Fibroblast of the aortic adventitia (primary cell): Measurements from ENCODE around the gene SPATA2. TPM values are rescaled to one million over a fixed set of nuclear protein-coding genes. Genes with fewer than 3 reads are reported as not detected.
A peak's percentile ranks its signal among the peaks of the same experiment; 100 is the strongest.
"Not testable (repeated sequence)": the region's sequence is repeated elsewhere in the genome, so short reads cannot be mapped to it uniquely, and the experiment has no call there.

ENCODE experiments used
- DNase-seq: peaks from one replicate; pipeline ENCODE4 v3.0.0-alpha.2; 2010; ENCODE audit warnings: low read depth
- H3K4me3 ChIP-seq: 2 replicates; pipeline ENCODE4 v1.5.1; 2011; ENCODE audit warnings: low read depth, mild to moderate bottlenecking, control low read depth, low read length, moderate library complexity
- total RNA-seq: library from RNA; depleted of rRNA; stranded (reverse); fragments of >200 nt; gene quantifications from 2 replicates; pipeline ENCODE4 v1.2.3, GENCODE V29; 2012; ENCODE audit warnings: low replicate concordance
- TF ChIP-seq, protein P1 (sequence below): IDR thresholded peaks from 2 replicates; pipeline ENCODE4 v1.5.1; 2011; ENCODE audit warnings: mild to moderate bottlenecking, low read length, control low read depth, inconsistent platforms; ENCODE audit not compliant: insufficient read depth

The SPATA2 gene
- total RNA-seq, 1 donor = 3.4 TPM

DNA sequence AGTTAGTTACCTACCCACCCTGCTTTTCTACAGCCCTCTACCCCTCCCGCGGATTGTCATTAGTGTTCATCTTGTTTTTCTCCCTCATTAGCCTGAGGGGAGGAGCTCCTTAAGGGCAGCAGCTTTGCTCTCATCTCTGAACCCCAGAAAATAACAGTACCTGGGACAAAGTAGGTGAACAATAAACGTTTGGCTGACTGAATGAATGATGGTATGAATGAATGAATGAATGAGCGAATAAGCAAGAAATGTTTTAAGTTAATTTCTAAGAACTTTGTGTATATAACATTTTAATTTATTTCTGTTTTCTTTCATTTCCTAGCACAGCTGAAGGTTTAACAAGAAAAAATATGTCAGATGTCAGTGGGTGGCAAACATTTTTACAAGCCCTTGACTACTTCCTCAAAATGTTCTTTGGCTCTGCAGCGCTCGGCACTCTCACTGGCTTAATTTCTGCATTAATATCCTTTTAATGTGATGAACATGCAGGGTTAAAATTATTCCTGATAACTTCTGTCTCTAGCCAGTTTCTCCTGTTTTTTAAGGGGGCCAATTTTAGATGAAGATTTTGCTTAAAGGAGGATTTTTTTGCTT is 52.6 kb downstream of the SPATA2 start:
- no peak for DNase-seq
- TF ChIP-seq, protein P1, sequence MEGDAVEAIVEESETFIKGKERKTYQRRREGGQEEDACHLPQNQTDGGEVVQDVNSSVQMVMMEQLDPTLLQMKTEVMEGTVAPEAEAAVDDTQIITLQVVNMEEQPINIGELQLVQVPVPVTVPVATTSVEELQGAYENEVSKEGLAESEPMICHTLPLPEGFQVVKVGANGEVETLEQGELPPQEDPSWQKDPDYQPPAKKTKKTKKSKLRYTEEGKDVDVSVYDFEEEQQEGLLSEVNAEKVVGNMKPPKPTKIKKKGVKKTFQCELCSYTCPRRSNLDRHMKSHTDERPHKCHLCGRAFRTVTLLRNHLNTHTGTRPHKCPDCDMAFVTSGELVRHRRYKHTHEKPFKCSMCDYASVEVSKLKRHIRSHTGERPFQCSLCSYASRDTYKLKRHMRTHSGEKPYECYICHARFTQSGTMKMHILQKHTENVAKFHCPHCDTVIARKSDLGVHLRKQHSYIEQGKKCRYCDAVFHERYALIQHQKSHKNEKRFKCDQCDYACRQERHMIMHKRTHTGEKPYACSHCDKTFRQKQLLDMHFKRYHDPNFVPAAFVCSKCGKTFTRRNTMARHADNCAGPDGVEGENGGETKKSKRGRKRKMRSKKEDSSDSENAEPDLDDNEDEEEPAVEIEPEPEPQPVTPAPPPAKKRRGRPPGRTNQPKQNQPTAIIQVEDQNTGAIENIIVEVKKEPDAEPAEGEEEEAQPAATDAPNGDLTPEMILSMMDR = no peak
- no peak overlapping the region for H3K4me3 ChIP-seq

DNA sequence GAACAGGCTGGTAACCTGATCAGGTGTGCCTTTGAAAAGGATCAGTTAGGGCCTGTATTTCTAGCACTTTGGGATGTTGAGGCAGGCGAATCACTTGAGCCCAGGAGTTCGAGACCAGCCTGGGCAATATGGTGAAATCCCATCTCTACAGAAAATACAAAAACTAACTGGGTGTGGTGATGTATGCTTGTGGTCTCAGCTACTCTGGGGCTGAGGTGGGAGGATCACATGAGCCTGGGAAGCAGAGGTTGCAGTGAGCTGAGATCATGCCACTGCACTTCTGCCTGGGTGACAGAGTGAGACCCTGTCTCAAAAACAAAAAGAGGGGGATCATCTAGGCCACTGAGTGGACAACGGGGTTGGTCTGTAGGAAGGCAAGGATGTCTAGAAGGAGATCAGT is 54.1 kb downstream of the SPATA2 start:
- H3K4me3 ChIP-seq, DNase-seq: not testable (repeated sequence)

DNA sequence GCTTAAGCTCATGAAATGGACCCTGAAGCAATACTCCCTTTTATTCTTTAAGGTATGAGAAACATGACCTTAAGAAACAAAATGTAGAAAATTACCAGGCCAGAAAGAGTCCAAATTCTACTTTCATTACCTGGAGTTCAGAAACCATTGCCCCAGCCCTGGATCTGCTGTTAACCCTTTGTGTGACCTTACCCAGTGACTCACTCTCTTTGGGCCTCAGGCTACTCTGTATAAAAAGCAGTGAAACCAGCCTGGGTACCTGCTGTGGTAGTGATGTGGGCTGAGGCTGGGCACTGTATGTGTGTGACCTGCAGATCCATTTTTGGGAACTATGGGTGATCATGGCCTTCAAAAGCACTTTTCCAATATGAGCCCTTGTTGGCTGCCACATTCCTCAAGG is 55.5 kb downstream of the SPATA2 start:
- no peak for DNase-seq
- H3K4me3 ChIP-seq = no peak overlapping the region
- TF ChIP-seq, protein P1 = no peak

DNA sequence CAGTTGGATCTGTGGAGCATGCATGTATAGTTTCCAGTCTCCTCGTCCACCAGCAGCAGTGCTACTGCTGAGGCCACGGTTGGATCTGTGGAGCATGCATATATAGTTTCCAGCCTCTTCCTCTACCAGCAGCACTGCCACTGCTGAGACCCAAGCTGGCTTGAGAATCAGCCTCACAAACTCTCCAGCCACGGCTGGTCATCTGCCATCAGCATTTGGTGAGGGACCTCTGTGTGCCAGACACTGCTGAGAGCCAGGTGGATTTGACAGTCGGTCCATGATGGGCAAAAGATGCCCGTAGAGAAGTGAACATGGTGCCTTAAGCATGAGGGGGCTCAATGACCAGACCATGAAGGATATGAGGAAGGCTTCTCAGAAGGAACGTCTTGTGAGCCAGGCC is 56.3 kb downstream of the SPATA2 start:
- no peak overlapping the region for H3K4me3 ChIP-seq
- TF ChIP-seq, protein P1 = no peak
- no peak for DNase-seq

DNA sequence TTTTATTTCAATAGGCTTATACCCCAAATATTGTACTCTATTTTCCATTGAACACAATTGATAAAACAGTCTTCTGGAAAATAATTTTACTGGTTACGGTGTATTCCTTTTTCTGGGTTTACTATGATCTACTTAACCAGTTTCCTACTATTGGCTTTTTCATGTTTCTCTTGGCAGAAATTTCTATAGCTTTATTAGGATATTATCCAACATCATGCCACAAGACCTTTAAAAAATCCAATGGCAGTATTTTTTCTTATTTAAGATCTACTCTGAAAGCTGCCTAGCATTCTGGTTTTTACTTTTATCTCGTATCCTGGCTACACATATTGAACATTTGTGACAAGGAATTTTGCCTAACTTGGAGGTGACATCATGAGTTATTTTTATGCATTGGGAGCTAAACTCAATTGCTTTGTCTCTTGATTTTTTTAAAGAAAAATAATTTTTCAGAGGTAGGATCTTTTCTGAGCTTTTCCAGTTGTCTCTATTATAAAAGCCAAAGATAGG is 57.2 kb downstream of the SPATA2 start:
- TF ChIP-seq, protein P1 = no peak
- peak; percentile 40 for DNase-seq
- H3K4me3 ChIP-seq = no peak overlapping the region

DNA sequence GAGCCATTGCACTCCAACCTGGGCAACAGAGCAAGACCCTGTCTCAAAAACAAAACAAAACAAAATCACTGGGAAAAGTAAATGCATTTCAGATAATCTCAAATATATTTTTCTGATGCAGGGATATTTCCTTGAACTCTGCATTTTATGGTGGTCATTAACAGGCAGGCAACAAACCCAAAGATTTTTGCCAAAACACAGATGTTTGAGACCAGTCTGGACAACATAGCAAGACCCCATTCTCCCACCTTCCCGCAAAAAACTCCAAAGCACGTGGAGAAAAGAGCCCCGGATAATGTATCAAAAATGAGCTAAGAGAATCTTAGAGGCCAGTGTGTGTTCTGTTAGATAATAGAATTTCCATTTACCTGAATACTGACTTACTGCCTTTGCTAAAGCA is 58.4 kb downstream of the SPATA2 start:
- H3K4me3 ChIP-seq = no peak overlapping the region
- TF ChIP-seq, protein P1 = no peak
- no peak for DNase-seq

DNA sequence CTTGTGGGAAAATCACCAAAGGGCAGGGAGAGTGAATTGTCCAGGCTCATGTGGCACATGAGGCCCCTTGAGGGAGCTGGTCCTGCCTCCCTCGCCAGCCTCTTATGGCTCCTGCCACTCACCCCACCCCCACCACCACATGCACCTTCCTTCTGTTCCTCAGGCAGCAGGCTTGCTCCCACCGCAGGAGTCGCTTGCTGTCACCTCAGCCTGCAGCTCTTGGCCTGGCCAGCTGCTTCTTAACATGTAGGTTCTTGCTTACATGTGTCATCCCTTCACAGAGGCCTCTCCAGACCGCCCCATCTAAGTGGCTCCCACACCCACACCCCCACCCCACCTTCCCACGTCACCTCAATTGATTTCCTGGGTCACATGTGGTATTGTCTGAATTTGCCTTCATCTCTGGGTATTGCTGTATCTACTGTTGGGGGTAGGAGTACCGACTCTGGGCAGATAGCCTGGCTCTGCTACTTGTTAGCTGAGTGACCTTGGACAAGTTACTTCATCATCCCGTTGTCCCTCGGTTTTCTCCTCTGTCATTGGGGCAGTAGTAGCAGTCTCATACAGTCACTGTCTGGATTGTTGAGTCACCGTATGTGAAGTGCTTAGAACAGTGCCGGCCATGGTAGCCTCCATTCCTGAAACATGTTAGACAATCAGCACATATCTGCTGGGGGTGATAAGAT is 61.0 kb downstream of the SPATA2 start:
- TF ChIP-seq, protein P1 = no peak
- no peak overlapping the region for H3K4me3 ChIP-seq

More for the DNA sequence above, 61.0 kb downstream of the SPATA2 start:
- DNase-seq = no peak
